Epithelial cell of prostate (primary cell): ENCODE results near the gene STK10.

Experiments used
- DNase-seq: peaks from one replicate; pipeline ENCODE4 v3.0.0-alpha.2; 2011; ENCODE audit warnings: low read depth, low spot score
- H3K27ac ChIP-seq: fragments of 450-650 bp; 2 replicates; pipeline ENCODE4 v1.5.1; 2017; ENCODE audit warnings: mild to moderate bottlenecking

The STK10 gene

DNA sequence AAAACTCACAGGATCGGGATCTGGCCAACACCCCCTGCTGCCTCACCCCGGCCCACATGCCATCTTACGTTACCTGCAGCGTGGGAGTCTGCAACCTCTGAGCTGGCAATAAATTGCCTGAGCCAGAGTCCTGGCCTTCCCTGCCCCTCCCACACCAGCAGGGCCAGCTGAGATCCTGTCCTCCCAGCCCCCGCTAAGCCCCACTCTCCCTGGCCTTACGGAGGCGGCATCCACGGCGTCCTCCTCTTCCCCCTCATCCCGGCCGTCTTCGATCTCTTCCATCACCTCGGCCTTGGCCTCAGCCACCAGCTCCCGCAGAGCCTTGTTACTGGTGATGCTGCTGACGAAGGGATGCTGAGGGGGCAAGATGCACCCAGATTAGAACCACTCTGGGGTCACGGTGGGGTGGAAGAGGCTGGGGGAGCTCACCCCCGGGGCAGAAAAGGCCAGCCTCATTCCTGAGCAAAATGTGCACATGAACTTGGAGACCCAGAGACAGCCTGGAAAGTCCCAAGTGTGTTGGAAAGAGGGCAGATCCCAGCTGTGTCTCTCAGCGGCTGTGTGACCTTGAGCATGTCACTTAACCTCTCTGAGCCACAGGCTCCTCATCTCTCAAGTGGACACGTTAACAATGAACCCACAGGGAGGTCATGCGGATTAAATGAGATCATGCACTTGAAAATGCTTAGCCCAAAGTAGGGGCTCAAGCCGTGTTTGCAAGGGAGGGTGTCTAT is 91.7 kb downstream of the STK10 start:
- no peak for DNase-seq

DNA sequence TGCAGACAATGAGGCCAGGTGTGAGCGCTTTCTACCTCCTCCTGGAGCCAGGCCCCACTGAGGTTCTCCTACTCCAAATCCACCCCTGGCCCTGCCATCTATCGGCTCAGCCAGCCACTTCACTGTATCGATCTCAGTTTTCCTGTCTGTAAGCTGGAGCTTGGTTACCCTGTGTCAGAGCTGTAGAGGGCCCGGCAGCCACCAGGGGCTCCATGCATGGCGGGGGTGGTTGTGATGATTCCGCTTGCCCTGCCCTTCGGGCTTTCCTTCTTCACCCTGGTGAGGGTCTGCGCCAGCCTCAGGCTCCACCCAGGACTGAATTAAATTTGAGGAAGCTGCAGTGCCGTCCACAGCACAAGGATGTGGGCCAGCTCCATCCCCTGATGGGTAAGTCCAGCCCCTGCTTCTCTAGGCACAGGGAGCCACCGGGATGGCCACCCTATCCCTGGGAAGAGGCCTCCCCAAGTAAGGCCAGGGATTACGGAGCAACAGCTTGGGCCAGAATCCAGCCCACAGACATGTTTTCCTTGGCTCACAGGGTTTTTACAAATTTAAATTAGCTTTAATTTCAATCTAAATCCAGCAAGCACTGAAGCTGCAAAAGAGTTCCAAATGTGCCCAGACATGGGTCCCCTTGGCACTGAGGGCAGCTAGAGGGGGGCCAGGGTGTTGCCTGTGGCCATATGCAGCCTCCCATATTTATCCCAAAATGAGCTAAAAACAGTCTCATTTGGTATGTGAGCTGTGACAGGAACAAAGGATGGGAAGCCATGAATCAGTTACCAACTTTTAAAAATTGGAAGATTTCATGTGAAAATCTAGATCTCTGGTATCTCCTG is 92.4 kb downstream of the STK10 start:
- H3K27ac ChIP-seq, result no peak overlapping the region
- no peak for DNase-seq

More for the DNA sequence above, 91.7 kb downstream of the STK10 start:
- H3K27ac ChIP-seq, result no peak overlapping the region

DNA sequence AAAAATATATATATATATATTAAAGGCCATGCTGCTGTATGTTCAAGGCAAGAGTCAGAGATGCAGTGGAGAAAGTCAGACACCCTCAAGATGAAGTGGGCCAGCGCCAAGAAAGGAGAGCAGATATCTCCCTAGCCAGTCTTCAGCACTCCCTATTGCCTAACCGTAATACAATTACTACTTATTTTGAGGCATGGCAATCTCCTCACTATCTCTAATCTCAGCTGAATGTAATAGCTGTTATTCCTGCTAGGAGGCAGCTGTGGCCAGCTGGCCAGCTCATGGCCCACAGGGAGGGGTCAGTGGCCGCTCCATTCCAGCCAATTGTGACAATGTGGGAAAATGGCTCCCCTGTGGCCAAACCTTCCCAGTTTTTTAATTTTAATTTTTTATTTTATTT is 94.1 kb downstream of the STK10 start:
- no peak overlapping the region for H3K27ac ChIP-seq
- no peak for DNase-seq

DNA sequence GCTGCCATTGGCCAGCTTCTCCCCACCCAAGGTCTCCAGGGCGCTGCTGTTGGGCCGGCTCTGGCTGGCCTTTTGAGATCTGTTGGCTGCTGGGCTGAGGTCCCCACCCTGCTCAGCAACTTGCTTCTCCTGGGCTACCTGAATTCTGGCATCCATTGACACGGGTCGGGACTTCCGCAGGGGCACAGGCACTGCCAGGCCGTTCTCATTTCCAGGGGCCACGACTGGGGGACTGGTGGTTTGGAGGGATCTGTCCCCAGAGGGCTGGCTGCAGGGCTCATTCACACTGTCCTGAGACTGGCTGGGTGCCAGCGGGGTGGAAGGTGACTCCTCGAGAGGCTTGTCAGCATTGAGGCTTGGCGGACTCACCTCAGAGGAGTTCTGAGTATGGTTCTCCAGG is 94.5 kb downstream of the STK10 start:
- no peak for DNase-seq
- no peak overlapping the region for H3K27ac ChIP-seq

DNA sequence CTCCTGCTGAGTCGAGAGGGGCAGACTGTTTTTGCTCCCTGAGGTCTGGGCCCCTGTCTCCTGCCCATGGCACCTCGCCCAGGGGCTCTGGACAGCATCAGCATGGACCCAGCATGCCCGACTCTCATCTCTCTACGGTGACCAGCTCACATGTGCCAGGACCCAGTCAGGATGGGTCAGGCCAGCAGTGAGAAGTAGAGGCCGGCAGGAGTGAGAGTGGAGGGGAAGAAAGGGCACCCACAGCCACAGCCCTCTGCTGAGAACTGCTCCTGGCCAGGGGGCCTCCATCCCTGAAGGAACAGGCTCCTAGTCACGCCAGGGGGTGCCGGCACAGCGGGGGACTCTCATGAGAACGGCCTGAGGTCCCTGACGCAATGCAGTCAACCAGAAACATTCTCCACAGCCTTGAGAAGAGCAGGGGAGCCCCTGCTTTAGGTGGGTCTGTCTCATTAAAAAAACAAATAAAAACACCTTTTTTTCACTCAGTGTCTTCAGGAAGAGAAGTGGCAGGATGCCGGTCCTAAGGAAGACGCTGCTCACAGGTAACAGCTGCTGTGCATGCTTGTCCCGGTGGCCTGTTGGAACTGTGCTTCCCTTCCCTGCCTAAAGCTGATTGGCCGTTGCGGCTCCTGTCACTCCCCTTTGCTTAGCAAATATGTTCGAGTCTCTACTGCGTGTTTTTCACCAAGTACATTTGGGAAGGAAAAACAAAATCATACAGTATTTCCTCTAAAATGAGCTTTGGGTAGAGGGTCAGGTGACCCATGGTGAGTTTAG is 95.9 kb downstream of the STK10 start:
- no peak overlapping the region for H3K27ac ChIP-seq
- no peak for DNase-seq

DNA sequence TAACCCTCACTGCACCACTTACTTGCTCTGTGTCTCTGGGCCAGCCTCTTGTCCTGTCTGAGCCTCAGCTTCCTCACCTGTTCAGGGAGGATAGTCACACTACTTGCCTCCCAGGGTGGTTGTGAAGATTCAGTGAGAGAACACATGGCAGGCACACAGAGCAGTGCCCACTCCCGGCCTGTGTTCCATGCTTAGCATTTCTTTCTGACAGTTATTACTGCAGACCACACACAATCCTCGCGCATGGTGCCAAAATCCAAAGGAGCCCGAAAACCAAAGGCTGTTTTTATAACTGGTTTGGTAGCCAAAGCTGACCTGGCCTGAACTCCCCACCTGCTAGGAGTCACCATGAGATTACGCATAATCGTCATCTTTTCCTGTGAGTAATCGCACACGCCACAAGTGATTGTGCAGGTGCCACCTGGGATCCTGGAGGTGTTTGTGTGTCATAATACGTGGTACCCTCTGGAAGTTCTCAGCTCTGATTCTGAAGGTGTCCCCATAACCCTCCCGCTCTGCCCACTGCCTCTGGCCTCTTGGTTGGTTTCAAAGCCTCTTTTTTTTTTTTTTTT is 97.0 kb downstream of the STK10 start:
- no peak overlapping the region for H3K27ac ChIP-seq

DNA sequence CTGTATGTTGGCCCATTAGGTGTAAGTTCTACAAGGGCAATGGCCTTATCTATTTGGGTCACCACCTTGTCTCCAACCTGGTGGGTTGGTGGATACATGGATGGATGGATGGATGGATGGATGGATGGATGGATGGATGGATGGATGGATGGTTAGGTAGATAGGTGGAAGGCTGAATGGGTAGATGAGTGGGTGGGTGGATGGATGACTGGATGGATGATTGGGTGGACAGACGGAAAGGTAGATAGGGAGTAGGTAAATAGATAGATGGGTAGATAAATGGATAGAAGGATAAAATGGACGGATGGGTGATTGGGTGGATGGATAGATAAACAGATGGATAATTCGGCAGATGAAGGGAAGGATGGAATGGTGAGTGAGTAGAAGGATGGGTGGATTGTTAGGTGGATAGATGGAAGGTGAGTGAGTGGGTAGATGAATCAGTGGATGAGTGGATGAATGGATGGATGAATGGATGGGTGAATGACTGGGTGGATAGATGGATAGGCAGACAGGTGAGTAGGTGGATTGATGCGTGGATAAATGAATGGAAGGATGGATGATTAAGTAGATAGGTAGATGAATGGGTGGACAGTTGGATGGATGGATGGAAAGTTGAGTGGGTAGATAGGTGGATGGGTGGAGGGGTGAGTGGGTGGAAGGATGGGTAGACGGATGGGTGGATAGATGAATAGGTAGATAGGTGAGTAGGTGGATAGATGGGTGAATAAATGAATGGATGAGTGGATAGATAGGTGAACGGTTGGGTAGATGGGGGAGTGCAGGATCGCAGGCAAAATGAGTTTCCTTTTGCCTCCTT is 98.5 kb downstream of the STK10 start:
- no peak for DNase-seq
- H3K27ac ChIP-seq, result no peak overlapping the region

More for the DNA sequence above, 97.0 kb downstream of the STK10 start:
- DNase-seq, result no peak

DNA sequence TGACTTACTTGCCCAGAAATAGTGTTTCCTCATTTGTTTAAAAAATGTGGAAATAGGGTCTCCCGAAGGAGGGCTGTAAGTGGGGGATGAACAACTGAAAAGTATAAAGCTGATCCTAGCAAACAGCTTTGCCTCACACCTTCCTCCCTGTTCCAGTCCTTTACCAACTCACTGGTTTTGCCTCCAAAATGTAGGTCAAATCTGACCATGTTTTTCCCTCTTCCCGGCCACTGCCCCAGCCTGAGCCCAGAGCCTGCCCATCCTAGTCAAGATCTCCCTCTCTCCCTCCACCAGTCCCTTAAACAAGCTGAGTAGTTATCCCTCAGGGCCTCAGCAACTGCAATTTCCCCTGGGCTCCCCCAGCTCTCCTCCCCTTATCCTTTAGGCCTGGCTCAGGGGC is 99.2 kb downstream of the STK10 start:
- H3K27ac ChIP-seq, result no peak overlapping the region
- no peak for DNase-seq

DNA sequence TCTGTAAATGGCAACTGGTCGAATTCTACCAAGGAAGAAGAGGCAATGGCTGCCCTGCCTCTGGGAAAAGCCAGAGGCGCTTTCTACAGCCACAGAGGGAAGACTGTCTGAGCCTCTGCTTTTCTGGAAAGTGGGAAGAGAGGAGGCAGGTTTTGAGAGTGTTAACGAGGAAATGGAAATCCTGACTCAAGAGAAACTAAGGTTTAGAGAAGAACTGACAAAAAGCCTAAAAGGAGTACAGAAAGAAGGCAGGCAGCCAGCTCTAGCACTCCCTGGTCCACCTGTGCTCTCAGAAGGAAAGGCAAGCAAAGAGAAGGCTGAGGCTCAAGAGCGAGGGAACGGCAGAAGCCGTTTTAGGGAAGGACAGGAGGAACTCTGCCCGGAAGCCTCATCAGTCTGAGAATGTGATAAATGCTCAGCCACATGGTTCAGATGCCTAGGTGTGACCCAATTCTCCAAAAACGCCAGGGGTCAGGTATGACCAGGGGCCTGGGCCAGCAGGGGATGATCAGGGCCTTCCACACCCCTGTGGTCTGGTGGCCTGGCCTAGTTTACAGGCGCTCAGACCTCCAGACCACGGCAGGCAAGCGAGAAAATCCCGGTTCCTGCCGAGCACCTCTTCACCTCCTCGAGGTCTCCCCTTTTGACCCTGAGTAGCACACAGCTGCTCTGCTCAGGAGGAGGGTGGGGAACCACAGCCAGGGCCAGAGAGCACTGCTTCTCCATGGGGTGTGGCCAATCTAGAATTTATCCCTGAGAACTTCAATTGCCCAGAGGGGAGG is 101.6 kb downstream of the STK10 start:
- no peak for DNase-seq
- no peak overlapping the region for H3K27ac ChIP-seq

DNA sequence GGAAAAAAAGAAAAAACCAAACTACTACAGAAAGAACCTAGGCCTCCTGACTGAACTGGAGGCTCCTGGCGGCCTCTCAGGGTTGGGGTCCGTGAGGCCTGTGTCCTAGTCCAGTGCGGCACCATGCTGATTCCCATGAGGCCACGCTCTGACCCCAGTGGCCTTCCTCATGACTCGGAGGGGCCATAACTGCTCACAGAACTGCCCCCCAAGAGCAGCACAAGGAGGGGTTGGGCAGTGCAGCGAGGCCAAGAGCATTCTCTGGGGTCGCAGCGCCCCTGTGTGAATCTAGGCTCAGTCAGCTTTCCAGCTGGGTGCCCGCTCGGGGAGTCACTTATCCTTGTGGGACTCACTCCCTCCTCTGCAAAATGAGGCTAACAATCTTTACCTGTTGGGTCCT is 102.3 kb downstream of the STK10 start:
- DNase-seq, result no peak
- H3K27ac ChIP-seq, result no peak overlapping the region

DNA sequence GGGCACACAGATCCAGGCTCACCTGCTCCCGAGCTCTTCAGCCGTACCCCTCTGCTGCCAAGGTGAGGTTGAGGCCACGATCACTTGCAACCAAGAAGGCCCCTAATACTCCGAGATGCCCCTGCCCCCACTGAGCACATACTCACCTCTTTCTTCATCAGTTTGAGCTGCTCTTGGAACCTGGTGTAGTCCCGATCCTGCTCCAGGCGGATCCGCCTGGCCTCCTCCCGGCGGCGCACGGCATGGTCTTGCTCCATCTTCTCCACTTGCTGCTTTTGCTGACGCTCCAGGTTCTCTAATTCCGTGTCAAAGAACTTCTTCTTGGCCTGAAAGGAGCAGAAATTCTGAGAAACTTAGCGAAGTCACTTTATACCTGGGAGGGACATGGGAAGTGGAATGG is 105.8 kb downstream of the STK10 start:
- no peak overlapping the region for H3K27ac ChIP-seq
- no peak for DNase-seq

DNA sequence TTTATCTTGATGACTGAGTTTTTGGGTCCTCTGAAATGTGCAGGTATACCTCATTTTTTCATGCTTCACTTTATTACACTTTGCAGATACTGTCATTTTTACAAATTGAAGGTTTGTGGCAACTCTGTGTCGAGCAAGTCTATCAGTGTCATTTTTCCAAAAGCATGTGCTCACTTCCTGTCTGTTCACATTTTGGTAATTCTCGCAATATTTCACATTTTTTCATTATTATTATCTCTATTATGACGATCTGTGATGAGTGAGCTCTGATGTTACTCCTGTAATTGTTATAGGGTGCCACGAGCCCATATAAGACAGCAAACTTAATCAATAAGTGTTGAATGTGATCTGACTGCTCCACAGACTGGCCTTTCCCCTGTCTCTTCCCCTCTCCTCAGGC is 108.1 kb downstream of the STK10 start:
- no peak overlapping the region for H3K27ac ChIP-seq
- no peak for DNase-seq

DNA sequence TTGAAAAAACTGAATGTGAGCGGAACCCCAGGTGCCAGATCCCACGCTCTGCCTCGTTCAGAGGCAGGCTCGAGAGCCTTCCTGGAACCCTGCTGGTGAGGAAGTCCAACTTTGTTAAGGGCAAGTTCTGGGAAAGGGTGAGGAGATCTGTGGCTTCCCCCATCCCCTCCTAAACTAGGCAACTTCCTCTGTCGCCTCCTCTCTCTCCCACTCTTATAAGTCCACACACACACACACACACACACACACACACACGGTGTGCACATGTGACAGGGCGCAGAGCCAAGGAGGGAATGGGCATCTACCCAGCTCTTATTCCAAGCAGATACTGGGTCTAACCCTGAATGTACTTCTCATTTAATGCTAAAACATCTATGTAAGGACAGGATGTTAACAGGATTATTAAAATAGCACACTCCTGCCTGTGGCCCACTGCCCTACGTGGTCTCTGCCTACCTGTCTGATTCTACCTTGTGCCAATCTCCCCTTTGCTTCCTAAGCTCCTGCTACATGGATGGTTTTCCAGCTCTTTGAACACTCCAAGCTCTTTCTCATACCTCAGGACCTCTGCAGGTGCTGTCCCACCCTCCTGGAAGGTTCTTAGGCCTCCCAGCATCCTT is 109.2 kb downstream of the STK10 start:
- no peak for DNase-seq
- no peak overlapping the region for H3K27ac ChIP-seq

DNA sequence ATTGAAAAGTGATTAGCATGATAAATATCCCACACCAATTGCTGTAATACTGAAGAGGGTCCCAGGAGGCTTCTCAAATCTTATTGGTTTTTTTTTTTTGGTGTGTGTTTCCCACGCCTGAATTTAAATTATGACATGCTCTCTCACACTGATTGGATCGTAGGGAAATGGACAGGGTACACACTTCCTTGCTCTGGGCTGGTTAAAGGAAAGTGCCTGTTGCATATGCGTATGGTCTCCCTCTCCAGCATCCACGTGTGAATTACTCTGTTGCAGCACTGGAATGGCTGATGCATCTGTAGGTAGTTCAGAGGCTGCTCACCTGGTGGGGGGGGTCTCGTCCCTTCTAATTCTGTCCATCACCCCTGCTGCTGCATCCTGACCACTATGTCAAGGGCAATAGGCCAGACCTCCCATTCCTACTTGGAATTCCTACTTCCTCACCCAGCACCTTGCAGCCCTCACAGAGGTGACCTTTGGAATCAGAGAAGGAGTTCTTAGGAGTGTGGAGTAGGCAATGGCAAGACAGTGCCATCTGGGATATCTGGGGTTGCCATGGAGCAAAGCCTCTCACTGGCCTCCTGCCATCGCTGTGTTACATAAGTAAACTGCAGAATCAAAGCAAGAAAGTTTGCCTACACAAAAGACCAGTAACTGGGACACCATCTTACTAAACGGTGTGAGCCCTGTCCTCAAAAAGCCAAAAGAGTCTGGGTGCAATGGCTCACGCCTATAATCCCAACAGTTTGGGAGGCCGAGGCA is 110.2 kb downstream of the STK10 start:
- DNase-seq, result no peak
- no peak overlapping the region for H3K27ac ChIP-seq

DNA sequence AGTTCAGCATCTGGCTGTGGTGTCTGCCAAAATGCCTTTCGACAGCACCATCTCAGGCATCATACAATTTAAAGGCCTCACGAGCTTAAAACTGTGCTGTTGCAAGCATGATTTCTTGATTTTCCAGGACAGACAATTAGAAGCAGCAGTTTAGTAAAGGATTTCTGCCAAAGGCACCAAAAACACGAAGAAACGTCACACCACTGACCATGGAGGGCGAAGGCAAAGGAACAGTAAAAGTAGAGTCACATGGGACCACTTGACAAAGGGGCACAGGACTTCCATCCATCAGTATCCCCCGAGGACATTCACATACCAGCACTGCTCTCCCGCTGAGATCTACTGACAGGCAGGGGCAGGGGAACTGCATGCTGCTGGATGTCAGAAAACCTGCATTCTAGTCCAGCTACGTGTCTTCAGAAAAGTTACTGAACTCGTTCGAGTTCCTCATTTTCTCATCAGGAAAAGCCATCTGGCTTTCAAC is 111.2 kb downstream of the STK10 start:
- no peak for DNase-seq
- H3K27ac ChIP-seq, result no peak overlapping the region

DNA sequence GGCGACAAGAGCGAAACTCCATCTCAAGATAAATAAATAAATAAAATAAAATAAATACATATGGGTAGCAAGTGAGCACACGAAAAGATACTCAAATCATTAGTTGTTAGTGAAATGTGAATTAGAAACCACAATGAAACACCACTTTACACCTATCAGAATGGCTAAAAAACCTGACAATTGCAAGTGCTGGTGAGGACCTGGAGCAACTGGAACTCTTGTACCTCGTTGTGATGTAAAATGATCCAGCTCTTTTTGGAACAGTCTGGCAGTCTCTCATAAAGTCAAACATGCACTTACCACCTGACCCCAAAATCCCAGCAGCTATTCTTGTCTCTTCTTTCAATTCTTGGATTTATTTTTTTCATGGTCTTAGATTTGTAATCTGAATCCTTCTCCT is 112.4 kb downstream of the STK10 start:
- H3K27ac ChIP-seq, result no peak overlapping the region
- no peak for DNase-seq

DNA sequence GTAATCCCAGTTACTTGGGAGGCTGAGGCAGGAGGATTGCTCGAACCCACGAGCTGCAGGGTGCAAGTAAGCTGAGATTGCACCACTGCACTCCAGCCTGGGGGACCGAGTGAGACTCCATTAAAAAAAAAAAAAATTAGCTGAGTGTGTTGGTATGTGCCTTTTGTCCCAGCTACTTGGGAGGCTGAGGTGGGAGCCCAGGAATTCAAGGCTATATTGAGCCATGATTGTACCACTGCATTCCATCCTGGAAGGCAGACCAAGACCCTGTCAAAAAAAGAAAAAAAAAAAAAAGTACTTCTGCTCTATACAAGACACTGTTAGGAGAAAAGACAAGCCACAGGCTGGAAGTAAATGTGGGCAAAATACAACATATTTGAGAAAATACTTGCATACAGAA is 113.1 kb downstream of the STK10 start:
- no peak overlapping the region for H3K27ac ChIP-seq
- no peak for DNase-seq
